Neural crest cell (in vitro differentiated cells): ENCODE measurements around the gene MB21D2. TPM values are rescaled to one million over a fixed set of nuclear protein-coding genes. Genes with fewer than 3 reads are reported as not detected.
A peak's percentile ranks its signal among the peaks of the same experiment; 100 is the strongest.

Experiments
- DNase-seq: peaks from one replicate; pipeline ENCODE4 v3.0.0; 2021; ENCODE audit warnings: low read depth, mixed read lengths, low spot score
- H3K27ac Mint-ChIP-seq: one replicate; pipeline ENCODE4 v1.8.0; 2021; ENCODE audit warnings: mild to moderate bottlenecking, mixed read lengths; ENCODE audit not compliant: unreplicated experiment
- H3K27me3 Mint-ChIP-seq: 2 replicates; pipeline ENCODE4 v1.8.0; 2021; ENCODE audit warnings: low read depth, mild to moderate bottlenecking, mixed read lengths
- H3K36me3 Mint-ChIP-seq: 2 replicates; pipeline ENCODE4 v1.8.0; 2021; ENCODE audit warnings: low read depth, mild to moderate bottlenecking, mixed read lengths
- H3K4me1 Mint-ChIP-seq: 2 replicates; pipeline ENCODE4 v1.8.0; 2021; ENCODE audit warnings: mixed read lengths
- H3K4me3 Mint-ChIP-seq: one replicate; pipeline ENCODE4 v1.8.0; 2021; ENCODE audit warnings: mild to moderate bottlenecking, mixed read lengths
- H3K9me3 Mint-ChIP-seq: 2 replicates; pipeline ENCODE4 v1.8.0; 2021; ENCODE audit warnings: mixed read lengths
- total RNA-seq: library from RNA; stranded (reverse); gene quantifications from 2 replicates; pipeline ENCODE4 v1.2.1, GENCODE V29; 2021
- TF ChIP-seq, protein P1 (sequence below): fragments of 200-600 bp; sonication (generic); conservative IDR thresholded peaks from 2 replicates; pipeline ENCODE4 v1.5.0; 2021; ENCODE audit warnings: antibody characterized with exemption, mild to moderate bottlenecking

MB21D2 gene
- total RNA-seq, 1 donor from 2014 or later = 5.5 TPM

DNA sequence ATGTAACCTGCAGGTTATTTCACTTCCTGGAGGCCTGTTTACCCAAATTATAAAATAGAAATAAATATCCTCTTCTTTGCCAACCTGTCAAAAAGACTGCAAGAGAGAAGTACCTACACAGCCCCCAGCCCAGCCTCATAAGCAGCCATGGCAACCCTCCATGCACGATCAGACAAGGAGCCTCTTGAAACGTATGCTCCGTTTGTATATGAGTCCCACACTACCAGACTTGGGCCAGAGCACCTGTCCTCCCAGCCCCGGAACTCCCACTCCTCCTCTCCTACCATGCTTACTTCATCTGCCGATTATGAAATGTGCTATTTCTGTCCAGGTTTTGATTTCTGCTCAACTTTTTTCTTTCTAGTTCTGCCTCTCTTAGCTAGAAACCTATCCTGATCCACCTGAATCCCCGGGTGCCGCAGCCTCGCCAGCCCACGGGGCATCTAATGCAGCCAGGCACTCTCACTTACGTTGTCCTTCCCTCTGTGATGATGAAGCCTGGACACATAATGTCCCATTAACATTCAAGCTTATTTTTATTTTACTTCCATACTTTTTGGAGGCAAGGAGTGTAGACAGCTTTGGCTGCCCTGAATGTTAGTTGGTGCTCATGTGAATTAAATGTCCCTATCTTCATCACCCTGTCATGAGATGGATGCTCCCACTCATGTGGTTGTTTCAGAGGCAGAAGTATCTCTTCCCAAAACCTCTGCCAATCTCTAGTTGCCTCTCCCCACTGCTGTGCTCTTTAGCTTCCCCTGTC, 73.8 kb downstream of the MB21D2 start:
- Mint-ChIP-seq H3K27ac (no peak overlapping the region), H3K27me3 (no peaks in the 10 kb centered on the region), H3K4me1 (peaks cover 35% of the 10 kb centered on the region), H3K4me3 (no peak overlapping the region), H3K36me3 (no peaks in the 10 kb centered on the region), H3K9me3 (peaks cover 2% of the 10 kb centered on the region)
- no peak for DNase-seq
- TF ChIP-seq, protein P1, sequence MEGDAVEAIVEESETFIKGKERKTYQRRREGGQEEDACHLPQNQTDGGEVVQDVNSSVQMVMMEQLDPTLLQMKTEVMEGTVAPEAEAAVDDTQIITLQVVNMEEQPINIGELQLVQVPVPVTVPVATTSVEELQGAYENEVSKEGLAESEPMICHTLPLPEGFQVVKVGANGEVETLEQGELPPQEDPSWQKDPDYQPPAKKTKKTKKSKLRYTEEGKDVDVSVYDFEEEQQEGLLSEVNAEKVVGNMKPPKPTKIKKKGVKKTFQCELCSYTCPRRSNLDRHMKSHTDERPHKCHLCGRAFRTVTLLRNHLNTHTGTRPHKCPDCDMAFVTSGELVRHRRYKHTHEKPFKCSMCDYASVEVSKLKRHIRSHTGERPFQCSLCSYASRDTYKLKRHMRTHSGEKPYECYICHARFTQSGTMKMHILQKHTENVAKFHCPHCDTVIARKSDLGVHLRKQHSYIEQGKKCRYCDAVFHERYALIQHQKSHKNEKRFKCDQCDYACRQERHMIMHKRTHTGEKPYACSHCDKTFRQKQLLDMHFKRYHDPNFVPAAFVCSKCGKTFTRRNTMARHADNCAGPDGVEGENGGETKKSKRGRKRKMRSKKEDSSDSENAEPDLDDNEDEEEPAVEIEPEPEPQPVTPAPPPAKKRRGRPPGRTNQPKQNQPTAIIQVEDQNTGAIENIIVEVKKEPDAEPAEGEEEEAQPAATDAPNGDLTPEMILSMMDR = no peak

DNA sequence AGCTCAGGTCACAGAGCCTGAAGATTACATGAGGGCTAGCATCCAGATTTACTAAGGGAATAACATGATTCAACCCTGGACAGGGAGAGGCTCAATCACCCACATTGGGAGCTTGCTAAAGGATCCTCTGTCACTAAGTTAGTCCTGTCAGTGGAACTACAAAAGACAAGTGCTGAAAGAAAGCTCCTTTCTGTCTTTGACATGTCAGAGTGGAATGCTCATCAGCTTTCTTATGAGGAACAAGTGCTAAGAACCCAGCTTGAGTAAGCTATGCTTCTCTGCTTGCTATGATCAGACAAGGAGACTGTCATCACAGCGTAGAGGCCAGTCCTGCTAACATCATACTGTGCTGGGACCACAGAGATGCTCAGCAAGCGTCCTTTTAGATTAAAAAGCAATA, 74.5 kb downstream of the MB21D2 start:
- TF ChIP-seq, protein P1 = no peak
- no peaks in the 10 kb centered on the region for H3K27me3 Mint-ChIP-seq
- H3K4me1 Mint-ChIP-seq = peaks cover 32% of the 10 kb centered on the region
- H3K9me3 Mint-ChIP-seq = peaks cover 2% of the 10 kb centered on the region
- DNase-seq = no peak
- no peak overlapping the region for H3K4me3 Mint-ChIP-seq
- no peaks in the 10 kb centered on the region for H3K36me3 Mint-ChIP-seq
- no peak overlapping the region for H3K27ac Mint-ChIP-seq

DNA sequence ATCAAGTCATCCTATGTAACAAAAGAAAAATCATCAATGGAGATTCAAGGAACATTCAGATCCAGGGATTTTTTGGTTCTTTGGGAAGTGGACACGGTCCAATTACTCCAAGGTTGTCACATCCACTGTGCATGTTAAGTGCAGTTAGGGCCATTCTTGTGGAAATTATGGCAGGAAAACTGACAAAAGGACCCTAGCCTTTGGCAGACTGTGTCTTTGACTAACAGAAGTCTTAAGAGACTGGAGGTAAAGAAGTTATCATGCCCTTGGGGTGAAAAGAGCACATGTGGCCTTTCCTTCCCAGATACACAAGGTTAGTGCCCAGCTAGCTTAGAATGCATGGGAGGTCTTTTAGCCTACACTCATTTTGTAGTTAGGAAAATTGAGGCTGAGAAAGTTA, 74.9 kb downstream of the MB21D2 start:
- no peak overlapping the region for H3K4me3 Mint-ChIP-seq
- TF ChIP-seq, protein P1 = no peak
- peaks cover 2% of the 10 kb centered on the region for H3K9me3 Mint-ChIP-seq
- no peak overlapping the region for H3K27ac Mint-ChIP-seq
- no peaks in the 10 kb centered on the region for H3K36me3 Mint-ChIP-seq
- no peak for DNase-seq
- H3K4me1 Mint-ChIP-seq = peaks cover 32% of the 10 kb centered on the region
- H3K27me3 Mint-ChIP-seq = no peaks in the 10 kb centered on the region

- H3K9me3 Mint-ChIP-seq = peaks cover 2% of the 10 kb centered on the region
- H3K4me1 Mint-ChIP-seq = peaks cover 32% of the 10 kb centered on the region
- H3K27ac Mint-ChIP-seq = peak overlapping the region; percentile 9
- TF ChIP-seq, protein P1 = no peak
- no peak overlapping the region for H3K4me3 Mint-ChIP-seq
- no peaks in the 10 kb centered on the region for H3K27me3 Mint-ChIP-seq
- no peak for DNase-seq
- H3K36me3 Mint-ChIP-seq = no peaks in the 10 kb centered on the region
Observed at GRCh38 chr3:192842138-192842537, 75.5 kb downstream of the MB21D2 start.

DNA sequence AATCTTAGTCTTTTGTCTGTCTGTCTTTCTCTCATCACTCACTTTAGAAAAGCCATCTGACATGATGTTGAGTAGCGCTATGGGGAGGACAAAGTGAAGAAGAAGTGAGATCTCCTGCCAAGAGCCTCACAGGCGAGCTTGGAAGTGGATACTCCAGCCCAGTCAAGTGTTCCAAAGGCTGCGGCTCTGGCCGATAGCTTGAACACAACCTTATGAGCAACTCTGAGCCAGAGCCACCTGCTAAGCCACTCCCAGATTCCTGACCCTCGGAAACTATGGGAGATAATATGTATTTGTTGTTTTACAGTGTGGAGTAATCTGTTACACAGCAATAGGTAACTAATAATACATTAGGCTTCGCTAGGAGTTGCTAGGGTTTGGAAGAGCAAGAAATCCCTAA, 76.2 kb downstream of the MB21D2 start:
- Mint-ChIP-seq H3K4me3 (no peak overlapping the region), H3K9me3 (peaks cover 2% of the 10 kb centered on the region), H3K27me3 (no peaks in the 10 kb centered on the region), H3K36me3 (no peaks in the 10 kb centered on the region), H3K27ac (no peak overlapping the region), H3K4me1 (peaks cover 36% of the 10 kb centered on the region)
- DNase-seq = no peak
- TF ChIP-seq, protein P1 = no peak
